Measurements from ENCODE around the gene CDHR5.
"Not testable (repeated sequence)": the region's sequence is repeated elsewhere in the genome, so short reads cannot be mapped to it uniquely, and the experiment has no call there.

The CDHR5 gene

GRCh38 chr11:624705-625635, at the start of gene CDHR5:
CDHR5 (minus strand) TSS chr11:624955; CDS start chr11:624902, 53 bp downstream.
- DNase-seq: peak in 1 of 2 experiments; percentile 42

- DNase-seq: no peak
Observed at GRCh38 chr11:674406-674805, 49.7 kb upstream of the CDHR5 start.

- no peak for DNase-seq
Observed at GRCh38 chr11:673866-674265, 49.1 kb upstream of the CDHR5 start.

GRCh38 chr11:665704-666281, 41.0 kb upstream of the CDHR5 start:
- DNase-seq: no peak

GRCh38 chr11:665062-665703, 40.4 kb upstream of the CDHR5 start:
- DNase-seq: no peak

GRCh38 chr11:662689-663274, 38.0 kb upstream of the CDHR5 start:
- peak in 1 of 2 experiments; percentile 81 for DNase-seq

GRCh38 chr11:660681-661444, 36.1 kb upstream of the CDHR5 start:
- DNase-seq: no peak

- DNase-seq: no peak
Observed at GRCh38 chr11:660281-660680, 35.5 kb upstream of the CDHR5 start.

- DNase-seq: no peak
Observed at GRCh38 chr11:659532-660085, 34.9 kb upstream of the CDHR5 start.

GRCh38 chr11:657691-658126, 33.0 kb upstream of the CDHR5 start:
- DNase-seq: no peak

- DNase-seq: no peak
Observed at GRCh38 chr11:656866-657265, 32.1 kb upstream of the CDHR5 start.

GRCh38 chr11:656426-656825, 31.7 kb upstream of the CDHR5 start:
- no peak for DNase-seq

GRCh38 chr11:655036-655726, 30.4 kb upstream of the CDHR5 start:
- no peak for DNase-seq

- not testable (repeated sequence) for DNase-seq
Observed at GRCh38 chr11:654444-654843, 29.7 kb upstream of the CDHR5 start.

- DNase-seq: no peak
Observed at GRCh38 chr11:653837-654236, 29.1 kb upstream of the CDHR5 start.

GRCh38 chr11:653136-653535, 28.4 kb upstream of the CDHR5 start:
- not testable (repeated sequence) for DNase-seq

GRCh38 chr11:650482-650881, 25.7 kb upstream of the CDHR5 start:
- no peak for DNase-seq

- not testable (repeated sequence) for DNase-seq
Observed at GRCh38 chr11:647672-648158, 23.0 kb upstream of the CDHR5 start.

GRCh38 chr11:646214-646613, 21.5 kb upstream of the CDHR5 start:
- no peak for DNase-seq

GRCh38 chr11:645536-645935, 20.8 kb upstream of the CDHR5 start:
- DNase-seq: no peak
